WTC11 (cell line): ENCODE results near the gene KIAA1755. TPM values are rescaled to one million over a fixed set of nuclear protein-coding genes. Genes with fewer than 3 reads are reported as not detected.

Experiments used
- ATAC-seq: fragments of 200-7000 bp; cut with Tn5 transposase; 2 replicates; pipeline ENCODE4 v1.10.0; 2021; ENCODE audit warnings: mild to moderate bottlenecking, moderate library complexity
- CTCF ChIA-PET: fragments of 300-600 bp; sonication (Branson Sonifier 250); formaldehyde crosslinking; loops from one replicate; lab custom pipeline; 2021; ENCODE audit warnings: antibody characterized with exemption; lab: Charles Lee
- POLR2A ChIA-PET: fragments of 350-600 bp; sonication (Branson Sonifier 250); formaldehyde crosslinking; loops from one replicate; lab custom pipeline; 2021; ENCODE audit warnings: antibody characterized with exemption; lab: Charles Lee
- DNase-seq: peaks from one replicate; pipeline ENCODE4 v3.0.0; 2021; ENCODE audit warnings: low spot score
- H3K27ac Mint-ChIP-seq: 2 replicates; pipeline ENCODE4 v1.8.0; 2021; ENCODE audit warnings: mixed read lengths
- H3K27me3 Mint-ChIP-seq: 2 replicates; pipeline ENCODE4 v1.8.0; 2021; ENCODE audit warnings: low read depth, mild to moderate bottlenecking, moderate library complexity, mixed read lengths
- H3K36me3 Mint-ChIP-seq: 2 replicates; pipeline ENCODE4 v1.8.0; 2021; ENCODE audit warnings: mixed read lengths
- H3K4me1 Mint-ChIP-seq: 2 replicates; pipeline ENCODE4 v1.8.0; 2022; ENCODE audit warnings: mixed read lengths
- H3K4me3 Mint-ChIP-seq: 2 replicates; pipeline ENCODE4 v1.8.0; 2021; ENCODE audit warnings: mild to moderate bottlenecking, moderate library complexity, mixed read lengths
- H3K9me3 Mint-ChIP-seq: 2 replicates; pipeline ENCODE4 v1.8.0; 2021; ENCODE audit warnings: mixed read lengths
- ATF1 ChIP-seq: sonication (generic); formaldehyde crosslinking; IDR thresholded peaks from 2 replicates; pipeline ENCODE4 v1.8.1; 2023; ENCODE audit warnings: mild to moderate bottlenecking, moderate library complexity, missing genetic modification reagents
- ETV6 ChIP-seq: sonication (generic); formaldehyde crosslinking; IDR thresholded peaks from 2 replicates; pipeline ENCODE4 v1.8.1; 2022; ENCODE audit warnings: mild to moderate bottlenecking, missing genetic modification reagents
- GRHL2 ChIP-seq: fragments of 250-450 bp; sonication (Bioruptor Pico); IDR thresholded peaks from 2 replicates; pipeline ENCODE4 v1.8.0; 2022; ENCODE audit warnings: mild to moderate bottlenecking, moderate library complexity; ENCODE audit not compliant: insufficient replicate concordance, severe bottlenecking
- HMGA2 ChIP-seq: fragments of 250-450 bp; sonication (Bioruptor Pico); IDR thresholded peaks from 2 replicates; pipeline ENCODE4 v1.4.0; 2021; ENCODE audit warnings: mild to moderate bottlenecking, moderate library complexity
- JAZF1 ChIP-seq: fragments of 250-450 bp; sonication (Bioruptor Pico); IDR thresholded peaks from 2 replicates; pipeline ENCODE4 v1.9.0; 2021; ENCODE audit warnings: moderate library complexity, mild to moderate bottlenecking, inconsistent platforms
- MXD4 ChIP-seq: fragments of 250-450 bp; sonication (Bioruptor Pico); IDR thresholded peaks from 2 replicates; pipeline ENCODE4 v1.8.0; 2021; ENCODE audit warnings: mild to moderate bottlenecking, moderate library complexity, borderline replicate concordance
- NFE2L1 ChIP-seq: sonication (generic); formaldehyde crosslinking; IDR thresholded peaks from 2 replicates; pipeline ENCODE4 v1.8.1; 2023; ENCODE audit warnings: missing genetic modification reagents
- NR1H2 ChIP-seq: sonication (generic); formaldehyde crosslinking; IDR thresholded peaks from 2 replicates; pipeline ENCODE4 v1.9.0; 2021; ENCODE audit warnings: mild to moderate bottlenecking, moderate library complexity, missing genetic modification reagents
- OVOL2 ChIP-seq: fragments of 250-450 bp; sonication (Bioruptor Pico); IDR thresholded peaks from 2 replicates; pipeline ENCODE4 v1.9.0; 2021; ENCODE audit warnings: mild to moderate bottlenecking, borderline replicate concordance
- total RNA-seq: library from RNA; stranded (reverse); gene quantifications from 3 replicates; pipeline ENCODE4 v1.2.3, GENCODE V29; 2021
- TF ChIP-seq, protein P1 (sequence below): sonication (generic); formaldehyde crosslinking; IDR thresholded peaks from 2 replicates; pipeline ENCODE4 v1.8.0; 2023; ENCODE audit warnings: missing genetic modification reagents
- TF ChIP-seq, protein P2 (sequence below): fragments of 250-450 bp; sonication (Bioruptor Pico); IDR thresholded peaks from 2 replicates; pipeline ENCODE4 v2.1.2; 2022; ENCODE audit warnings: mild to moderate bottlenecking, moderate library complexity
- TF ChIP-seq, protein P3 (sequence below): sonication (generic); formaldehyde crosslinking; IDR thresholded peaks from 2 replicates; pipeline ENCODE4 v1.8.1; 2023; ENCODE audit warnings: mild to moderate bottlenecking, missing genetic modification reagents
- TF ChIP-seq, protein P4 (sequence below): fragments of 250-450 bp; sonication (Bioruptor Pico); IDR thresholded peaks from 2 replicates; pipeline ENCODE4 v1.9.0; 2021; ENCODE audit warnings: mild to moderate bottlenecking, borderline replicate concordance
- TF ChIP-seq, protein P5 (sequence below): sonication (generic); formaldehyde crosslinking; conservative IDR thresholded peaks from 2 replicates; pipeline ENCODE4 v1.8.1; 2023; ENCODE audit warnings: mild to moderate bottlenecking, low read depth, missing genetic modification reagents, moderate library complexity
- TF ChIP-seq, protein P6 (sequence below): sonication (generic); formaldehyde crosslinking; IDR thresholded peaks from 2 replicates; pipeline ENCODE4 v1.8.1; 2023; ENCODE audit warnings: mild to moderate bottlenecking, missing genetic modification reagents, moderate library complexity
- TF ChIP-seq, protein P7 (sequence below): fragments of 250-450 bp; sonication (Bioruptor Pico); conservative IDR thresholded peaks from 2 replicates; pipeline ENCODE4 v1.9.0; 2021; ENCODE audit warnings: mild to moderate bottlenecking
- TF ChIP-seq, protein P8 (sequence below): sonication (generic); formaldehyde crosslinking; IDR thresholded peaks from 2 replicates; pipeline ENCODE4 v1.8.1; 2023; ENCODE audit warnings: mild to moderate bottlenecking, missing genetic modification reagents
- TF ChIP-seq, protein P9 (sequence below): fragments of 250-450 bp; sonication (Bioruptor Pico); IDR thresholded peaks from 2 replicates; pipeline ENCODE4 v1.9.0; 2021; ENCODE audit warnings: moderate library complexity, mild to moderate bottlenecking, inconsistent platforms, borderline replicate concordance

The KIAA1755 gene
- total RNA-seq, 1 experiment from 2014 or later, result 0.50 TPM

DNA sequence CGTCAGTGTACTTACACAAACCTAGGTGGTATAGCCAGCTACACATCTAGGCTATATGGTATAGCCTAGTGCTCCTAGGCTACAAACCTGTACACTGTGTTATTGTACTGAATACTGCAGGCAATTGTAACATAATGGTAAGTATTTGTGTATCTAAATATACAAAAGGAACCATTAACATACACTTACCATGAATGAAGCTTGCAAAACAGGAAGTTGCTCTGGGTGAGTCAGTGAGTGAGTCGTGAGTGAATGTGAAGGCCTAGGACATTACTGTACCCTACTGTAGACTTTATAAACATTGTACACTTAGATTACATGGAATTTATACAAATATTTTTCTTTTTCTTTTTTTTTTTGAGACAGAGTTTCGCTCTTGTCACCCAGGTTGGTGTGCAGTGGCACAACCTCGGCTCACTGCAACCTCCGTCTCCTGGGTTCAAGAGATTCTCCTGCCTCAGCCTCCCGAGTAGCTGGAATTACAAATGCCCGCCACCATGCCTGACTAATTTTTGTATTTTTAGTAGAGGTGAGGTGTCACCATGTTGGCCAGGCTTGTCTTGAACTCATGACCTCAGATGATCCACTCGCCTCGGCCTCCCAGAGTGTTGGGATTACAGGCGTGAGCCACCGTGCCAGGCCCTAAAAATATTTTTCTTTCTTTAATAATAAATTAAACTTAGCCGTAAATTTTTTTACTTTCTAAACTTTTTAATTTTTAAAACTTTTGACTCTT is 15.4 kb upstream of the KIAA1755 start:
- CTCF ChIA-PET, result interaction anchor here (0.6 kb wide), 1 partner anchor 63 kb away, joined by 3 read pairs; no protein-coding TSS in a partner anchor
- Mint-ChIP-seq H3K4me1 (peaks cover 8% of the 10 kb centered on the region; the same call in 1 of the 2 replicates), H3K27me3 (no peaks in the 10 kb centered on the region; the same call in 1 of the 2 replicates), H3K27ac (no peak overlapping the region), H3K36me3 (peaks cover under 1% of the 10 kb centered on the region; the same call in 1 of the 2 replicates), H3K9me3 (peaks cover 7% of the 10 kb centered on the region), H3K4me3 (no peak overlapping the region)
- POLR2A ChIA-PET, result no interaction called here
- DNase-seq, result no peak
- ATAC-seq, result no peak
- no peak for TF ChIP-seq ETV6
- TF ChIP-seq ATF1 (CRISPR knock-in tag), result no peak
- no peak for TF ChIP-seq HMGA2 (CRISPR knock-in tag)
- no peak for TF ChIP-seq MXD4 (CRISPR knock-in tag)
- TF ChIP-seq, protein P1, sequence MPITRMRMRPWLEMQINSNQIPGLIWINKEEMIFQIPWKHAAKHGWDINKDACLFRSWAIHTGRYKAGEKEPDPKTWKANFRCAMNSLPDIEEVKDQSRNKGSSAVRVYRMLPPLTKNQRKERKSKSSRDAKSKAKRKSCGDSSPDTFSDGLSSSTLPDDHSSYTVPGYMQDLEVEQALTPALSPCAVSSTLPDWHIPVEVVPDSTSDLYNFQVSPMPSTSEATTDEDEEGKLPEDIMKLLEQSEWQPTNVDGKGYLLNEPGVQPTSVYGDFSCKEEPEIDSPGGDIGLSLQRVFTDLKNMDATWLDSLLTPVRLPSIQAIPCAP (CRISPR knock-in tag), result no peak
- no peak for TF ChIP-seq JAZF1 (CRISPR knock-in tag)
- TF ChIP-seq, protein P2, sequence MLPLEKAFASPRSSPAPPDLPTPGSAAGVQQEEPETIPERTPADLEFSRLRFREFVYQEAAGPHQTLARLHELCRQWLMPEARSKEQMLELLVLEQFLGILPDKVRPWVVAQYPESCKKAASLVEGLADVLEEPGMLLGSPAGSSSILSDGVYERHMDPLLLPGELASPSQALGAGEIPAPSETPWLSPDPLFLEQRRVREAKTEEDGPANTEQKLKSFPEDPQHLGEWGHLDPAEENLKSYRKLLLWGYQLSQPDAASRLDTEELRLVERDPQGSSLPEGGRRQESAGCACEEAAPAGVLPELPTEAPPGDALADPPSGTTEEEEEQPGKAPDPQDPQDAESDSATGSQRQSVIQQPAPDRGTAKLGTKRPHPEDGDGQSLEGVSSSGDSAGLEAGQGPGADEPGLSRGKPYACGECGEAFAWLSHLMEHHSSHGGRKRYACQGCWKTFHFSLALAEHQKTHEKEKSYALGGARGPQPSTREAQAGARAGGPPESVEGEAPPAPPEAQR (CRISPR knock-in tag), result no peak
- TF ChIP-seq, protein P3, sequence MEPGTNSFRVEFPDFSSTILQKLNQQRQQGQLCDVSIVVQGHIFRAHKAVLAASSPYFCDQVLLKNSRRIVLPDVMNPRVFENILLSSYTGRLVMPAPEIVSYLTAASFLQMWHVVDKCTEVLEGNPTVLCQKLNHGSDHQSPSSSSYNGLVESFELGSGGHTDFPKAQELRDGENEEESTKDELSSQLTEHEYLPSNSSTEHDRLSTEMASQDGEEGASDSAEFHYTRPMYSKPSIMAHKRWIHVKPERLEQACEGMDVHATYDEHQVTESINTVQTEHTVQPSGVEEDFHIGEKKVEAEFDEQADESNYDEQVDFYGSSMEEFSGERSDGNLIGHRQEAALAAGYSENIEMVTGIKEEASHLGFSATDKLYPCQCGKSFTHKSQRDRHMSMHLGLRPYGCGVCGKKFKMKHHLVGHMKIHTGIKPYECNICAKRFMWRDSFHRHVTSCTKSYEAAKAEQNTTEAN (CRISPR knock-in tag), result no peak
- TF ChIP-seq, protein P4, sequence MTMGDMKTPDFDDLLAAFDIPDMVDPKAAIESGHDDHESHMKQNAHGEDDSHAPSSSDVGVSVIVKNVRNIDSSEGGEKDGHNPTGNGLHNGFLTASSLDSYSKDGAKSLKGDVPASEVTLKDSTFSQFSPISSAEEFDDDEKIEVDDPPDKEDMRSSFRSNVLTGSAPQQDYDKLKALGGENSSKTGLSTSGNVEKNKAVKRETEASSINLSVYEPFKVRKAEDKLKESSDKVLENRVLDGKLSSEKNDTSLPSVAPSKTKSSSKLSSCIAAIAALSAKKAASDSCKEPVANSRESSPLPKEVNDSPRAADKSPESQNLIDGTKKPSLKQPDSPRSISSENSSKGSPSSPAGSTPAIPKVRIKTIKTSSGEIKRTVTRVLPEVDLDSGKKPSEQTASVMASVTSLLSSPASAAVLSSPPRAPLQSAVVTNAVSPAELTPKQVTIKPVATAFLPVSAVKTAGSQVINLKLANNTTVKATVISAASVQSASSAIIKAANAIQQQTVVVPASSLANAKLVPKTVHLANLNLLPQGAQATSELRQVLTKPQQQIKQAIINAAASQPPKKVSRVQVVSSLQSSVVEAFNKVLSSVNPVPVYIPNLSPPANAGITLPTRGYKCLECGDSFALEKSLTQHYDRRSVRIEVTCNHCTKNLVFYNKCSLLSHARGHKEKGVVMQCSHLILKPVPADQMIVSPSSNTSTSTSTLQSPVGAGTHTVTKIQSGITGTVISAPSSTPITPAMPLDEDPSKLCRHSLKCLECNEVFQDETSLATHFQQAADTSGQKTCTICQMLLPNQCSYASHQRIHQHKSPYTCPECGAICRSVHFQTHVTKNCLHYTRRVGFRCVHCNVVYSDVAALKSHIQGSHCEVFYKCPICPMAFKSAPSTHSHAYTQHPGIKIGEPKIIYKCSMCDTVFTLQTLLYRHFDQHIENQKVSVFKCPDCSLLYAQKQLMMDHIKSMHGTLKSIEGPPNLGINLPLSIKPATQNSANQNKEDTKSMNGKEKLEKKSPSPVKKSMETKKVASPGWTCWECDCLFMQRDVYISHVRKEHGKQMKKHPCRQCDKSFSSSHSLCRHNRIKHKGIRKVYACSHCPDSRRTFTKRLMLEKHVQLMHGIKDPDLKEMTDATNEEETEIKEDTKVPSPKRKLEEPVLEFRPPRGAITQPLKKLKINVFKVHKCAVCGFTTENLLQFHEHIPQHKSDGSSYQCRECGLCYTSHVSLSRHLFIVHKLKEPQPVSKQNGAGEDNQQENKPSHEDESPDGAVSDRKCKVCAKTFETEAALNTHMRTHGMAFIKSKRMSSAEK, result no peak
- no peak for TF ChIP-seq OVOL2
- TF ChIP-seq, protein P5, sequence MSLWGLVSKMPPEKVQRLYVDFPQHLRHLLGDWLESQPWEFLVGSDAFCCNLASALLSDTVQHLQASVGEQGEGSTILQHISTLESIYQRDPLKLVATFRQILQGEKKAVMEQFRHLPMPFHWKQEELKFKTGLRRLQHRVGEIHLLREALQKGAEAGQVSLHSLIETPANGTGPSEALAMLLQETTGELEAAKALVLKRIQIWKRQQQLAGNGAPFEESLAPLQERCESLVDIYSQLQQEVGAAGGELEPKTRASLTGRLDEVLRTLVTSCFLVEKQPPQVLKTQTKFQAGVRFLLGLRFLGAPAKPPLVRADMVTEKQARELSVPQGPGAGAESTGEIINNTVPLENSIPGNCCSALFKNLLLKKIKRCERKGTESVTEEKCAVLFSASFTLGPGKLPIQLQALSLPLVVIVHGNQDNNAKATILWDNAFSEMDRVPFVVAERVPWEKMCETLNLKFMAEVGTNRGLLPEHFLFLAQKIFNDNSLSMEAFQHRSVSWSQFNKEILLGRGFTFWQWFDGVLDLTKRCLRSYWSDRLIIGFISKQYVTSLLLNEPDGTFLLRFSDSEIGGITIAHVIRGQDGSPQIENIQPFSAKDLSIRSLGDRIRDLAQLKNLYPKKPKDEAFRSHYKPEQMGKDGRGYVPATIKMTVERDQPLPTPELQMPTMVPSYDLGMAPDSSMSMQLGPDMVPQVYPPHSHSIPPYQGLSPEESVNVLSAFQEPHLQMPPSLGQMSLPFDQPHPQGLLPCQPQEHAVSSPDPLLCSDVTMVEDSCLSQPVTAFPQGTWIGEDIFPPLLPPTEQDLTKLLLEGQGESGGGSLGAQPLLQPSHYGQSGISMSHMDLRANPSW (CRISPR knock-in tag), result no peak
- no peak for TF ChIP-seq NFE2L1
- TF ChIP-seq, protein P6, sequence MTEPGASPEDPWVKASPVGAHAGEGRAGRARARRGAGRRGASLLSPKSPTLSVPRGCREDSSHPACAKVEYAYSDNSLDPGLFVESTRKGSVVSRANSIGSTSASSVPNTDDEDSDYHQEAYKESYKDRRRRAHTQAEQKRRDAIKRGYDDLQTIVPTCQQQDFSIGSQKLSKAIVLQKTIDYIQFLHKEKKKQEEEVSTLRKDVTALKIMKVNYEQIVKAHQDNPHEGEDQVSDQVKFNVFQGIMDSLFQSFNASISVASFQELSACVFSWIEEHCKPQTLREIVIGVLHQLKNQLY (CRISPR knock-in tag), result no peak
- TF ChIP-seq, protein P7, sequence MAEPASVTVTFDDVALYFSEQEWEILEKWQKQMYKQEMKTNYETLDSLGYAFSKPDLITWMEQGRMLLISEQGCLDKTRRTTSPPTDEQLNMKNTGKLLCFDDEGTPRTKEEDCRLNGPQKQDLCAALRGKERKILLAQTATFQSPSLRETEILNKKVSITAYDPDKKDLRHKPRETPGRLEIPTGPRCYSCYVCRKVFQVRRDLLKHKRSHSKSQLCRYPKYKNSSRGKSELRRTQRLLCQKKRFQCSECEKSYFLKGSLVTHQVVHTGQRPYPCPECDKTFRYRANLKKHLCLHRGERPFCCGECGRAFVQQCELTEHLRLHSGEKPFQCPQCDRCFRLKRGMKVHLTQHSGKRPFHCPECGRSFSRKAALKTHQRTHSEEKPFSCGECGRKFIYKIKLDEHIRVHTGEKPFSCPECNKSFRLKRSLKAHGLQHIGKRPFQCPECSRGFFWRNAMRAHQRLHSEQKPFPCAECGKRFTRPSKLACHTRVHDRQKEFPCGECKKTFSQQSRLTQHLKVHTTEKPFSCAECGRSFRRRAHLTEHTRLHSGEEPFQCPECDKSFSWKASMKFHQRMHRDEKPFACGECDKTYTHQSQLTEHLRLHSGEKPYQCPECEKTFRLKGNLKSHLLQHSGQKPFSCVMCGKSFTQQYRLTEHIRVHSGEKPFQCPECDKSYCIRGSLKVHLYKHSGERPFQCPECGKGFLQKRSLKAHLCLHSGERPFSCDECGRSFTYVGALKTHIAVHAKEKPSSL (CRISPR knock-in tag), result no peak
- TF ChIP-seq NR1H2 (CRISPR knock-in tag), result no peak
- TF ChIP-seq, protein P8, sequence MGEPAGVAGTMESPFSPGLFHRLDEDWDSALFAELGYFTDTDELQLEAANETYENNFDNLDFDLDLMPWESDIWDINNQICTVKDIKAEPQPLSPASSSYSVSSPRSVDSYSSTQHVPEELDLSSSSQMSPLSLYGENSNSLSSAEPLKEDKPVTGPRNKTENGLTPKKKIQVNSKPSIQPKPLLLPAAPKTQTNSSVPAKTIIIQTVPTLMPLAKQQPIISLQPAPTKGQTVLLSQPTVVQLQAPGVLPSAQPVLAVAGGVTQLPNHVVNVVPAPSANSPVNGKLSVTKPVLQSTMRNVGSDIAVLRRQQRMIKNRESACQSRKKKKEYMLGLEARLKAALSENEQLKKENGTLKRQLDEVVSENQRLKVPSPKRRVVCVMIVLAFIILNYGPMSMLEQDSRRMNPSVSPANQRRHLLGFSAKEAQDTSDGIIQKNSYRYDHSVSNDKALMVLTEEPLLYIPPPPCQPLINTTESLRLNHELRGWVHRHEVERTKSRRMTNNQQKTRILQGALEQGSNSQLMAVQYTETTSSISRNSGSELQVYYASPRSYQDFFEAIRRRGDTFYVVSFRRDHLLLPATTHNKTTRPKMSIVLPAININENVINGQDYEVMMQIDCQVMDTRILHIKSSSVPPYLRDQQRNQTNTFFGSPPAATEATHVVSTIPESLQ (CRISPR knock-in tag), result no peak
- TF ChIP-seq, protein P9, sequence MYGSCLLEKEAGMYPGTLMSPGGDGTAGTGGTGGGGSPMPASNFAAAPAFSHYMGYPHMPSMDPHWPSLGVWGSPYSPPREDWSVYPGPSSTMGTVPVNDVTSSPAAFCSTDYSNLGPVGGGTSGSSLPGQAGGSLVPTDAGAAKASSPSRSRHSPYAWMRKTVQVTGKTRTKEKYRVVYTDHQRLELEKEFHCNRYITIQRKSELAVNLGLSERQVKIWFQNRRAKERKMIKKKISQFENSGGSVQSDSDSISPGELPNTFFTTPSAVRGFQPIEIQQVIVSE, result no peak
- TF ChIP-seq GRHL2 (CRISPR knock-in tag), result no peak
